Measurements from ENCODE around the gene PLEKHA8.

The PLEKHA8 gene

DNA sequence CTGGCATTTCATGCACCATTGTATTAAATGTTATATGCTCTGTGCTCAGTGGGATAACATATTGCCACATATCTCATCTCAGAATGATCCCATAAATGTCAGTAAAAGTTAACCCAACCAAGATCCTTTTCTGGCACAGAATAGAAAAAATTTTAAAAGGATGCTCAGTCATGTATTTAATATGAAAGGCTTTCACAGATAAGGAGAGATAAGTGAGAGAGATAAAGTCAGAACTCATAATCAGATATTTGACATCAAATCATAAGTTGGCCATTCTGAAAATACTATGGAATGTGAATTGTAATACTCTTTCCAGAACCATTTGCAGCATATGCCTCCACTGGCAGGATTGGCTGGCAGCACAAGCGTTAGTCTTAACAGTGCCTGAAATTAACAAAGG is 38.5 kb downstream of the PLEKHA8 start:
- POLR2A ChIA-PET (ENCODE audit: low non-redundant PET), result no interaction called here
- TF ChIP-seq, protein P1, sequence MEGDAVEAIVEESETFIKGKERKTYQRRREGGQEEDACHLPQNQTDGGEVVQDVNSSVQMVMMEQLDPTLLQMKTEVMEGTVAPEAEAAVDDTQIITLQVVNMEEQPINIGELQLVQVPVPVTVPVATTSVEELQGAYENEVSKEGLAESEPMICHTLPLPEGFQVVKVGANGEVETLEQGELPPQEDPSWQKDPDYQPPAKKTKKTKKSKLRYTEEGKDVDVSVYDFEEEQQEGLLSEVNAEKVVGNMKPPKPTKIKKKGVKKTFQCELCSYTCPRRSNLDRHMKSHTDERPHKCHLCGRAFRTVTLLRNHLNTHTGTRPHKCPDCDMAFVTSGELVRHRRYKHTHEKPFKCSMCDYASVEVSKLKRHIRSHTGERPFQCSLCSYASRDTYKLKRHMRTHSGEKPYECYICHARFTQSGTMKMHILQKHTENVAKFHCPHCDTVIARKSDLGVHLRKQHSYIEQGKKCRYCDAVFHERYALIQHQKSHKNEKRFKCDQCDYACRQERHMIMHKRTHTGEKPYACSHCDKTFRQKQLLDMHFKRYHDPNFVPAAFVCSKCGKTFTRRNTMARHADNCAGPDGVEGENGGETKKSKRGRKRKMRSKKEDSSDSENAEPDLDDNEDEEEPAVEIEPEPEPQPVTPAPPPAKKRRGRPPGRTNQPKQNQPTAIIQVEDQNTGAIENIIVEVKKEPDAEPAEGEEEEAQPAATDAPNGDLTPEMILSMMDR (conservative IDR thresholded peaks at IDR 0.05; ENCODE audit: low read depth), result no peak
- DNase-seq (ENCODE audit: low spot score), result no peak
- CTCF ChIA-PET, result interaction anchor here (0.6 kb wide), 1 partner anchor 211 kb away, joined by 3 read pairs; no protein-coding TSS in a partner anchor
- H3K27ac ChIP-seq, result no peak overlapping the region

DNA sequence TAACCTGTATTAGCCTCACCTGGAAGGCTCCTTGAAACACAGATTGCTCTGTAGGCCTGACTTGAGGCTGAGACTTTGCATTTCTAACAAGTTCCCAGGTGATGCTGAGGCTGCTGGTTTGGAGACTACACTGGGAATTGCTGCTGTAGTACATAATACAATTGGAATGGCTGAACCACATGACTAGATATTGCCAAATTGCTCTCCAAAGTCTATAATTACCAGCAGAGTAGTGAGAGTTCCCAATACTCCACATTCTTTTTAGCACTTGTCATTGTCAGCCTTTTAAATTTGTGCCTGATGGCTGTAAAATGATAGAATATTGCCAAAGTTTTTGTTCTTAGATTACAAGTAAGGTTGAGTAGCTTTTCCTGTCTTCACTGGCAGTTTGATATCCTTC is 39.9 kb downstream of the PLEKHA8 start:
- TF ChIP-seq, protein P1 (conservative IDR thresholded peaks at IDR 0.05; ENCODE audit: low read depth), result no peak
- CTCF ChIA-PET, result no interaction called here

DNA sequence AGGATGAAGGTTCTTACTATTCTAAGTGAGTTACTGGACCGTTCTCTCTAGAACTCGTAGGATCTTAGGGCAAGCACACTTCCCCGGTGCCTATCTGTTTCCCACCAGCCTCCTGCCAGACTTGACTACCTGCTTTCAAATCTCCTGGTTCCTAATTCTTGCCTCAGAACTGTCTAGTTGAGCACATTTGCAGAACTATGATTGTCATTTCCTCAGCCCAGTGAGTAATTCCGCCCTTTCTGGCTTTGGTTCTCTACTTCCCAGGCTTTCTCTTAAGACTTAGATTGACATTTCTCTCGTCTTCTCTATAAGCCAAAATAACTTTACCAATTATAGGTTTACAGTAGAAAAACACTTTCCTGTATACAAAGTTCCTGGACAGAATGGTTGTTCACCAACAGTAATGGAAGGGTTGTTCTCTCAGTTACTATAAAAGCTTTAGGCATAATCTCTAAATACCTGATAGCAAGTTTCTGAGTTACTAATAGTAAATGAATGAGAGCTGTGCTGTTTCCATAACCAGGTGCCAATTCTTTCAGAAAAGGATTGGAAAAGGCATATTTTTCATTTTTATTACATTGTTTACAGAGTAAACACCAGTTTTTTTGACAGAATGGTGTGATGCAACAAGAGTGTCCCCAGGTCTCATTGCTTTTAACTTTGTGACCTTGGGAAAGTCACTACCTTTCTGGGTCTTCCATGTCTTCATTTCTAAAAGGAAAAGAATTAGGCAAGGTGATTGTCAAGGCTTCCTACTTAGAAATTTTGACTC is 41.1 kb downstream of the PLEKHA8 start:
- H3K27ac ChIP-seq, result no peak overlapping the region
- CTCF ChIA-PET, result no interaction called here
- TF ChIP-seq, protein P1 (conservative IDR thresholded peaks at IDR 0.05; ENCODE audit: low read depth), result no peak
- POLR2A ChIA-PET (ENCODE audit: low non-redundant PET), result no interaction called here
- DNase-seq (ENCODE audit: low spot score), result no peak

More for the DNA sequence above, 39.9 kb downstream of the PLEKHA8 start:
- DNase-seq (ENCODE audit: low spot score), result peak; percentile 37
- POLR2A ChIA-PET (ENCODE audit: low non-redundant PET), result no interaction called here
- no peak overlapping the region for H3K27ac ChIP-seq

DNA sequence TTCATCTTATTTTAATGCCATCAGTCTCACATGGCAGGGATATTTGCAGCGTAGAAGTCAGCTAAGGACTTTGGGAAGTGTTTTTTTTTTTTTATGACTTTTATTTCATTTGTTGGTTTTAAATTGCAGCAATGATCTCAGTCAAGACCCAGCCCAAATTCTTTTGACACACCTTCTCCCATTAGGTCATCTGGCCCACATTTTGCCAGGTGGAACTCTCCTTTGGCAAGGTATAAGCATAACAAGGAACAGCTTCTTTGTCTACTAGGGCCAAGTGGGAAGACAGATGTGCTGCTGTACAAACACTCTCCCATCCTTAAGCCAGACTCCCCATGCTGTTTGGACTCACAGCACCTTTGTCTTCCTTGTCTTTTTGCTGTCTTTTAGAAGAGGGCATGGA is 41.8 kb downstream of the PLEKHA8 start:
- DNase-seq (ENCODE audit: low spot score), result no peak
- TF ChIP-seq, protein P1 (conservative IDR thresholded peaks at IDR 0.05; ENCODE audit: low read depth), result no peak
- H3K27ac ChIP-seq, result no peak overlapping the region
- POLR2A ChIA-PET (ENCODE audit: low non-redundant PET), result no interaction called here
- CTCF ChIA-PET, result interaction anchor here (0.6 kb wide), 1 partner anchor 193 kb away, joined by 5 read pairs; no protein-coding TSS in a partner anchor

DNA sequence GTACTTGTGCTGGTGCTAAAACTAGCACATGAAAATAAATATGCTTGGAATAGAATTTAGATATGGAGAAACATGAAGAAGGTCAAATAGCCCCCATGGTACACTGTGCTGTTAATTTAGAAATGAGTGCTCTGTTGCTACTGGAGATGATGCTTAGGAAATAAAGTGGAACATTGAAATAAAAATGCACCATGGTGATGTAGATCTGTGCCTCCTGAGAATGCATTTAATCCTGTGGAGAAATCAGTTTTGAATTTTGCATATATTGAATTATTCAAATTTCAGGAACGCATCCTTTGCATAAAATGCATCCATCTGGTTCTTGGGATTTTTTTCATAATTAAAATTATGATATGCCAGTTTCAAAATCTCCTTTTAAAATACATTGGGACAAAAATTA is 44.5 kb downstream of the PLEKHA8 start:
- no peak for DNase-seq (ENCODE audit: low spot score)
- TF ChIP-seq, protein P1 (conservative IDR thresholded peaks at IDR 0.05; ENCODE audit: low read depth), result no peak
- ChIA-PET POLR2A (ENCODE audit: low non-redundant PET) (no interaction called here), CTCF (interaction anchor here (0.7 to 1.0 kb wide), 2 partner anchors 8 to 195 kb away, joined by 3 read pairs; no protein-coding TSS in a partner anchor)
- H3K27ac ChIP-seq, result no peak overlapping the region

DNA sequence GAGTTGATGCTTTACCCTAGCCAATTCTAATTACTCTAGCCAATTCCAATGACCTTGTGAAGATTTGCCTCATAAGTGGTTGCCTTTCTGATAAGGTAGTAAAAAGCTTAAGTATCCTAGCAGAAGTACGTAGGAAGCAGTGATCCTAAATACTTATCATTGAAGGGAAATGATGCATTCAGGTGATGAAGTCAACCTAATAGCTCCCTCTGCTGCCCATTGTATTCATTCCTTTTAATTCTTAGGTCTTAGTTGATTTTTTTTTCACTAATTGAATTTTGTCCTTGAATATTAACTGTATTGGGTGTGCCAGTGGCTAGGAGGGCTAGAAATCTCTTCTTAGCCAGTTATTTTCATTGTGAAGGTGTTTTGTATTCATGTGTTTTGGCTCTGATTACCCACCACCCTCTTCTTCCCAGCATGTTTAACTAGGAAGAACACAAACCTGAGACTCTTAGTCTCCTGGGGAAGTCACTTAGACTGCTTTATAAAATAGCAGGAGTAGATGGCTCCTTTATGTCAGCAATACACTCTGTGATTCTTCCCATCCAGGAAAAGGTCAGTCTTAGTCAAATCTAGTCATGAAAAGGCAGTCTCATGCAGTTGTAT is 46.3 kb downstream of the PLEKHA8 start:
- peak; percentile 48 for DNase-seq (ENCODE audit: low spot score)
- no peak overlapping the region for H3K27ac ChIP-seq
- TF ChIP-seq, protein P1 (conservative IDR thresholded peaks at IDR 0.05; ENCODE audit: low read depth), result peak; percentile 79
- ChIA-PET POLR2A (ENCODE audit: low non-redundant PET) (interaction anchor here (0.6 kb wide), 1 partner anchor 248 kb away, joined by 4 read pairs; no protein-coding TSS in a partner anchor), CTCF (interaction anchor here (0.6 to 1.9 kb wide), 7 partner anchors 9 to 1447 kb away, joined by 3 to 10 read pairs (median 3); partner anchors contain the start of gene WIPF3)
